ENCODE data around the gene ESRRA. TPM values are rescaled to one million over a fixed set of nuclear protein-coding genes. Genes with fewer than 3 reads are reported as not detected.

The ESRRA gene
- polyA plus RNA-seq, 1 donor from 2014 or later = 29.0 TPM

- Histone ChIP-seq H3K36me3 (ENCODE audit: insufficient read depth, low read length) (no peaks in the 10 kb centered on the region), H3K27me3 (ENCODE audit: insufficient read depth, low read depth, low read length) (peaks cover 77% of the 10 kb centered on the region), H3F3A (ENCODE audit: insufficient read depth, low read length, poor library complexity, severe bottlenecking) (no peaks in the 10 kb centered on the region), H3K9me2 (ENCODE audit: insufficient read depth, low read length) (no peaks in the 10 kb centered on the region), H3K27ac (ENCODE audit: low read length) (no peak overlapping the region), H3K4me2 (ENCODE audit: low read length) (no peak overlapping the region), H3K79me2 (replicated peaks; ENCODE audit: insufficient read depth, low read length) (no peaks in the 10 kb centered on the region), H3K9ac (ENCODE audit: low read length) (no peak overlapping the region), H2AFZ (ENCODE audit: low read depth, low read length) (no peak overlapping the region), H3K4me3 (ENCODE audit: low read length) (no peak overlapping the region), H4K20me1 (ENCODE audit: insufficient read depth) (no peaks in the 10 kb centered on the region), H3K9me3 (ENCODE audit: low read length) (no peaks in the 10 kb centered on the region)
- TF ChIP-seq TAF1 (IDR thresholded peaks at IDR 0.05; ENCODE audit: low read depth) (no peak), EZH2 (IDR thresholded peaks at IDR 0.05; ENCODE audit: borderline replicate concordance, insufficient read depth, low read length, poor library complexity, severe bottlenecking) (peak; percentile 61)
Observed at GRCh38 chr11:64298966-64299846, 6.1 kb upstream of the ESRRA start.

- no peaks in the 10 kb centered on the region for H3K9me3 ChIP-seq (ENCODE audit: low read length)
- no peaks in the 10 kb centered on the region for H3F3A ChIP-seq (ENCODE audit: insufficient read depth, low read length, poor library complexity, severe bottlenecking)
- no peaks in the 10 kb centered on the region for H3K9me2 ChIP-seq (ENCODE audit: insufficient read depth, low read length)
- no peaks in the 10 kb centered on the region for H3K79me2 ChIP-seq (replicated peaks; ENCODE audit: insufficient read depth, low read length)
- TF ChIP-seq REST (IDR thresholded peaks at IDR 0.05; ENCODE audit: borderline replicate concordance) (no peak), TAF1 (IDR thresholded peaks at IDR 0.05; ENCODE audit: low read depth) (no peak), EP300 (conservative IDR thresholded peaks at IDR 0.05; ENCODE audit: poor library complexity, severe bottlenecking) (no peak), SMC3 (conservative IDR thresholded peaks at IDR 0.05; ENCODE audit: poor library complexity) (no peak), CTCF (IDR thresholded peaks at IDR 0.05; ENCODE audit: poor library complexity, severe bottlenecking) (no peak), RAD21 (conservative IDR thresholded peaks at IDR 0.05) (no peak)
- no peak within 1 kb of the TSS for H2AFZ ChIP-seq (ENCODE audit: low read depth, low read length)
- no peaks in the 10 kb centered on the region for H4K20me1 ChIP-seq (ENCODE audit: insufficient read depth)
- H3K27ac ChIP-seq (ENCODE audit: low read length) = no peak within 1 kb of the TSS
- peak within 1 kb of the TSS; percentile 14 for H3K4me3 ChIP-seq (ENCODE audit: low read length)
- no peaks in the 10 kb centered on the region for H3K36me3 ChIP-seq (ENCODE audit: insufficient read depth, low read length)
- H3K27me3 ChIP-seq (ENCODE audit: insufficient read depth, low read depth, low read length) = peaks cover 70% of the 10 kb centered on the region
- H3K4me2 ChIP-seq (ENCODE audit: low read length) = no peak within 1 kb of the TSS
- no peak within 1 kb of the TSS for H3K9ac ChIP-seq (ENCODE audit: low read length)
Observed at GRCh38 chr11:64299847-64300648, 5.3 kb upstream of the ESRRA start, which contains the start of gene CATSPERZ. CATSPERZ (plus strand) TSS chr11:64300358; CDS start chr11:64300411, 53 bp downstream.
